HepG2 (cell line): Measurements from ENCODE around the gene RING1. TPM values are rescaled to one million over a fixed set of nuclear protein-coding genes. Genes with fewer than 3 reads are reported as not detected.

Experiments
- ARNTL ChIP-seq: sonication (generic); formaldehyde crosslinking; IDR thresholded peaks from 2 replicates; pipeline ENCODE4 v1.4.0; 2020; ENCODE audit warnings: mild to moderate bottlenecking, missing genetic modification reagents
- E2F2 ChIP-seq: sonication (generic); formaldehyde crosslinking; IDR thresholded peaks from 2 replicates; pipeline ENCODE4 v1.4.0; 2020; ENCODE audit warnings: missing genetic modification reagents, borderline replicate concordance
- EZH2 ChIP-seq: conservative IDR thresholded peaks from 2 replicates; pipeline ENCODE4 v1.6.1; 2012; ENCODE audit warnings: mild to moderate bottlenecking, low read depth, low read length, moderate library complexity
- FOXA3 ChIP-seq: IDR thresholded peaks from 2 replicates; pipeline ENCODE4 v1.6.1; 2016; ENCODE audit warnings: missing genetic modification reagents, missing compliant biosample characterization
- IRF9 ChIP-seq: sonication (generic); formaldehyde crosslinking; IDR thresholded peaks from 2 replicates; pipeline ENCODE4 v1.8.0; 2022; ENCODE audit warnings: missing genetic modification reagents, mild to moderate bottlenecking, borderline replicate concordance
- RARA ChIP-seq: IDR thresholded peaks from 2 replicates; pipeline ENCODE4 v1.6.1; 2016; ENCODE audit warnings: missing genetic modification reagents, missing compliant biosample characterization
- SMAD9 ChIP-seq: sonication (generic); formaldehyde crosslinking; IDR thresholded peaks from 2 replicates; pipeline ENCODE4 v1.5.1; 2020; ENCODE audit warnings: mild to moderate bottlenecking, missing genetic modification reagents
- SMC3 ChIP-seq: IDR thresholded peaks from 2 replicates; pipeline ENCODE4 v1.6.1; 2011; ENCODE audit warnings: low read length, improper control_type of control experiment
- SRY ChIP-seq: sonication (generic); formaldehyde crosslinking; IDR thresholded peaks from 2 replicates; pipeline ENCODE4 v1.8.0; 2022; ENCODE audit warnings: mild to moderate bottlenecking, missing genetic modification reagents
- TARDBP ChIP-seq: sonication (generic); formaldehyde crosslinking; IDR thresholded peaks from 2 replicates; pipeline ENCODE4 v1.8.0; 2022; ENCODE audit warnings: mild to moderate bottlenecking, missing genetic modification reagents
- TFE3 ChIP-seq: IDR thresholded peaks from 2 replicates; pipeline ENCODE4 v1.6.1; 2016
- U2AF2 ChIP-seq: fragments of 200-400 bp; formaldehyde crosslinking; IDR thresholded peaks from 2 replicates; pipeline ENCODE4 v1.6.1; 2017; ENCODE audit warnings: low read depth, mild to moderate bottlenecking, low read length
- ZBTB37 ChIP-seq: sonication (generic); formaldehyde crosslinking; IDR thresholded peaks from 2 replicates; pipeline ENCODE4 v1.4.0; 2020; ENCODE audit warnings: mild to moderate bottlenecking, missing genetic modification reagents
- ZFP37 ChIP-seq: sonication (generic); formaldehyde crosslinking; IDR thresholded peaks from 2 replicates; pipeline ENCODE4 v1.4.0; 2020; ENCODE audit warnings: missing genetic modification reagents, borderline replicate concordance
- ZNF136 ChIP-seq: sonication (generic); formaldehyde crosslinking; IDR thresholded peaks from 2 replicates; pipeline ENCODE4 v1.8.1; 2022; ENCODE audit warnings: low read depth, mild to moderate bottlenecking, moderate library complexity, missing genetic modification reagents
- ZNF253 ChIP-seq: sonication (generic); formaldehyde crosslinking; IDR thresholded peaks from 2 replicates; pipeline ENCODE4 v1.8.0; 2022; ENCODE audit warnings: mild to moderate bottlenecking, missing genetic modification reagents, borderline replicate concordance
- ZNF530 ChIP-seq: sonication (generic); formaldehyde crosslinking; IDR thresholded peaks from 2 replicates; pipeline ENCODE4 v1.5.0; 2020; ENCODE audit warnings: low read depth, mild to moderate bottlenecking, missing genetic modification reagents
- ZNF563 ChIP-seq: sonication (generic); formaldehyde crosslinking; IDR thresholded peaks from 2 replicates; pipeline ENCODE4 v1.8.0; 2022; ENCODE audit warnings: mild to moderate bottlenecking, moderate library complexity, missing genetic modification reagents
- ZNF580 ChIP-seq: IDR thresholded peaks from 2 replicates; pipeline ENCODE4 v1.6.1; 2016; ENCODE audit warnings: low read depth, borderline replicate concordance
- ZNF605 ChIP-seq: sonication (generic); formaldehyde crosslinking; IDR thresholded peaks from 2 replicates; pipeline ENCODE4 v1.8.0; 2022; ENCODE audit warnings: mild to moderate bottlenecking, missing genetic modification reagents
- ZNF770 ChIP-seq: sonication (generic); formaldehyde crosslinking; IDR thresholded peaks from 2 replicates; pipeline ENCODE4 v1.5.0; 2020; ENCODE audit warnings: mild to moderate bottlenecking, missing genetic modification reagents
- polyA plus RNA-seq, 8 experiments: library from polyadenylated mRNA; depleted of rRNA in 3 of 8; stranded (reverse) in 7 of 8; unstranded in 1 of 8; fragments of >200 nt; fragmentation: Illumina TruSeq in 4 of 8; extraction: Trizol in 4 of 8; gene quantifications; 2 replicates each; pipeline versions ENCODE4 v1.2.1 to v1.2.3, GENCODE V29; 2011 to 2016; ENCODE audit warnings: low read depth in 4 of 8, missing spikeins in 1 of 8, mixed read lengths in 1 of 8; ENCODE audit not compliant: insufficient read depth in 1 of 8
- total RNA-seq, 5 experiments: library from RNA; depleted of rRNA; stranded (reverse); fragments of >200 nt; fragmentation: Illumina TruSeq; extraction: Trizol; gene quantifications; 2 replicates each; pipeline ENCODE4 v1.2.3, GENCODE V29; 2016; ENCODE audit warnings: low read depth in 1 of 5

The RING1 gene
- total and polyA plus RNA-seq, 2 of the 13 experiments (the other 11 are each of a cell fraction or from before 2014, with no cell fraction given): 23.9 to 33.6 TPM

GRCh38 chr6:33161354-33162331 is 46.7 kb upstream of the RING1 start (continued):
- peak; percentile 49; the same call in 1 of the 2 replicates for TF ChIP-seq ZNF605 (CRISPR knock-in tag)
- TF ChIP-seq EZH2: 0 out of 2 replicates have a peak, but pooled peaks have one; percentile 66
- TF ChIP-seq ZNF580 (CRISPR knock-in tag): no peak
- no peak for TF ChIP-seq ARNTL (CRISPR knock-in tag)
- no peak for TF ChIP-seq ZFP37
- TF ChIP-seq ZNF136 (CRISPR knock-in tag): 0 out of 2 replicates have a peak, but pooled peaks have one; percentile 80
- TF ChIP-seq IRF9: 0 out of 2 replicates have a peak, but pooled peaks have one; percentile 81
- no peak for TF ChIP-seq TARDBP (CRISPR knock-in tag)
- TF ChIP-seq SMC3: peak; percentile 31; the same call in 1 of the 2 replicates
- TF ChIP-seq ZNF253 (CRISPR knock-in tag): no peak
- no peak for TF ChIP-seq U2AF2
- TF ChIP-seq ZNF530 (CRISPR knock-in tag): no peak
- no peak for TF ChIP-seq SRY (CRISPR knock-in tag)
- TF ChIP-seq E2F2 (CRISPR knock-in tag): no peak
- TF ChIP-seq SMAD9 (CRISPR knock-in tag): no peak
- 0 out of 2 replicates have a peak, but pooled peaks have one; percentile 7 for TF ChIP-seq FOXA3 (CRISPR knock-in tag)
- TF ChIP-seq RARA: no peak
- no peak for TF ChIP-seq ZNF770 (CRISPR knock-in tag)
- no peak for TF ChIP-seq ZBTB37
- TF ChIP-seq TFE3: no peak
- TF ChIP-seq ZNF563 (CRISPR knock-in tag): peak; percentile 80; the same call in 1 of the 2 replicates
